GM12892 (cell line): ENCODE results near the gene SUGCT.

Source experiments
- POLR2A ChIP-seq: IDR thresholded peaks from 2 replicates; pipeline ENCODE4 v1.6.1; 2011; ENCODE audit warnings: low read depth, low read length, control low read depth
- POLR2AphosphoS5 ChIP-seq: IDR thresholded peaks from 2 replicates; pipeline ENCODE4 v1.6.1; 2011; ENCODE audit warnings: low read depth, low read length, control low read depth

DNA sequence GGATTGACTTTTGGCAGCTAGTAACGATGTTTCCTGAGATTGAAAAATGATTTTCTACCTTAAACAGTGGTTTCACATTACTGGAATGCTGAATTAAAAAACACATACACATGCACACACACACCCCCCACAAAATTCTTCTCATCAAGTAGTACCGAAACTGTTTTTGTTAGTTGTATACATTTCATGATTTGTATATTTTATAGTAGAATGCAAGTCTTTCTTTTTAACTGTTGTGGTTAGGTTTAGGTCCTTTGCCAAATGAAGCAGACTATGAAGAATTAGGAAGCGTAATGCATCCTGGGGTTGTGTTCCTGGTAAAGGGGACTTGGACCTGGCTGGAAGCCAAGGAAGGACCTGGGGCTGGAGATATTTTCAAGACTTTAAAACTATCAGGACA, 505.8 kb downstream of the SUGCT start:
- no peak for TF ChIP-seq POLR2AphosphoS5
- no peak for TF ChIP-seq POLR2A
